COR-L47 (cell line): ENCODE results near the gene SLC9B2.
"Not testable (repeated sequence)": the region's sequence is repeated elsewhere in the genome, so short reads cannot be mapped to it uniquely, and the experiment has no call there.

Experiments
- DNase-seq: peaks from one replicate; lab custom pipeline; 2025; lab: John Stamatoyannopoulos, UW

SLC9B2 gene

DNA sequence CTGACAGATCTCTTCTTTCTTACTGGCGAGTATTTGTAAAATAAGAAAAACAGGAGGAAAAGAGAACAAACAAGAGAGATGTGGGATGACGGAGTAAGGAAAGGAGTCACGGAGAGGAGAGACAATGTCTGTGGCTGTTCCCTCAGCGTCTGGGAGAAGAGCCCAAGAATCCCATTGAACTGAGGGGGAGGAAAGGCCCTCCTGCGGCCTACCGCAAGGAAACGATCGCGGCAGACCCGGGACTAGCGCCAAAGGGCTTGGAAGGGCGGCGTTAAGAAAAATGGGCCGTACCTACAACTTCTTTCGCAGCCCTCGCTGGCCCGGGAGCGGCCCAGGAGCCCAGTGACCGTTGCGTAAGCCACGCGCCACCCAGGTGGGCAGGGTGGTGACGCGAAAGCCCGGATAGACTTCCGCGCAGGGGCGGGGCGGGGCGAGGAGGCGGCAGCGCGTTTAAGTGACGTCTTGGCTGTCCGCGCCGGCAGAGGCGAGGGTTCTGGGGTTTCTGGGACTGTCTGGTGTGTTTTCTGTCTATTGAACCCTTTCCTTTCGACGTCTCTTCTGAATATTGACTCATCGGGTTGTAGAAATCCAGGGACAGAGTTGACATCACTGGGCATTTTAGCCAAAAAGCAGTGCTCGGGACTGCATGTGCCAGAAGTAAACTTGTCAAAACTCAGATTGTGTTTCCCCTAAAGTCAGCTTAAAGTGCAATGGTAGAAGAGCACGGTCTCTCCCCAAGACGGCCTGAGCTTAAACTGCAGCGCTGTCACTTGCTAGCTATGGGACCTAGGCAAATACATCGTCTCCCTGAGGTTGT is 57.0 kb downstream of the SLC9B2 start, which contains the start of gene SLC9B1:
TSS of gene SLC9B1 (minus strand) at position 398 of the 817 bp plus-strand sequence. CDS start 27,994 bp downstream, outside the sequence.
- DNase-seq: peak; percentile 91

DNA sequence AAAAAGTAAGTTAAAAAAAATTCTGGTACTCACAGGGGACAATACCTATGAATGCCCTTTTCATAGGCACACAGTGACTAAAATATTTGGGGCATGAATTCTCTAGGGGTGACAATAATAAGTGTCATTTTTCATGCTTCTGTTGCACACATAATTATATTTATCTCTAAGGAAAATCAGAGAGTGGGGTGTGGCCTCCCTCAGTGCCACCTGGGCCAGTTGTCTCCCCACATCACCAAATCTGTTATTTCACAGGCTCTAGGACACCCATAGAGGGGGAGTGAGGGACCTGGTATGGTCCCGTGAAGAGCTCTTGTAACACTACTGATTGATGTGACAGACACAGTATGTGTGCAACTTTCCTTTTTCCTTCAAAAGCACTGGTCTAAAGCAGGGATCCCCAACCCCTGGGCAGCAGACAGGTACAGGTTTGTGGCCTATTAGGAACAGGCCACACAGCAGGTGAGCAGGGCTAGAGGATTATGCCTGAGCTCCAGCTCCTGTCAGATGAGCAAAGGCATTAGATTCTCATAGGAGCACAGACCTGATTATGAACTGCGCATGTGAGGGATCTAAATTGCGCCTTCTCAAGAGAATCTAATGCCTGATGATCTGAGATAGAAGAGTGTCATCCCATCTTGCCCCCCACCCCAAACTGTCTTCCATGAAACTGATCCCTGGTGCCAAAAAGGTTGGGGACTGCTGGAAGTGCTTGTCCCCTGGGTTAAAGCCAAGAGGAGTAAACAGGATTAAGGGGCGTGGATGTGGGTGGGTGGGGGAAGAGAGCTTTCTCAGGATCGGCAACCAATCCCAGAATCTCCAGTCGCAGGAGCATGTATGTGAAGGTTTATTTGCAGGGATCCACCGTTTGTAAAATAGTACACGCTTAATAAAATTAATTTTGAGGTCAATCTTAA is 57.9 kb downstream of the SLC9B2 start:
- DNase-seq: no peak

DNA sequence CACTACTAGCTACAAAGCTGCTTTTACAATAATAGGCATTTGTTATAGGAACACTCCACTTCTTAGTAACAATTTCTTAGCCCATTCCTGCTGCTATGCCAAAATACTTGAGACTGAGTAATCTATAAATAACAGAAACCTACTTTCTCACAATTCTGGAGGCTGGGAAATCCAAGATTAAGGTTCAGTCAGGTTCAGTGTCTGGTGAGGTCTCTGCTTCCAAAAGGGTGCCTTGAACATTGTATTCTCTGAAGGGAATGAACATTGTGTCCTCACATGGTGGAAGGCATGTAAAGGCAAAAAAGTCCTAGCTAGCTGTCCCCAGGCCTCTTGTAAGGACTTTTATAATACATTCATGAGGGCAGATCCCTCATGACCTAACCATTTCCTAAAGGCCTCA is 64.0 kb downstream of the SLC9B2 start:
- DNase-seq: no peak

DNA sequence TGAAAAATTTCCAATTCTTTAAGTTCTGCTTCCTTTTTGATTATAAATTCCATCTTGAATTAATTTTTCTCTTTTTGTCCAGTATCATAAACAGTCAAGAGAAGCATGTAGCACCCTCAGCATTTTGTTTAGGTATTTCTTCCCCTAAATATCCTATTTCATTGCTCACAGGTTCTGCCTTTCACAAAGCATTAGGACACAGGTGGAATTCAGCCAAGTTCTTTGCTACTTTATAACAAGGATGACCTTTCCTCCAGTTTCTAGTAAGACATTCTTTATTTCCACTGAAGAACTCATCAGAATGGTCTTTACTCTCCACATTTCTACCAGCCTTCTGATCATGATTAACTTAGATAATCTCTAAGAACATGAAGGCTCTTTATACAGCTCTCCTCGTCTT is 64.5 kb downstream of the SLC9B2 start:
- no peak for DNase-seq

DNA sequence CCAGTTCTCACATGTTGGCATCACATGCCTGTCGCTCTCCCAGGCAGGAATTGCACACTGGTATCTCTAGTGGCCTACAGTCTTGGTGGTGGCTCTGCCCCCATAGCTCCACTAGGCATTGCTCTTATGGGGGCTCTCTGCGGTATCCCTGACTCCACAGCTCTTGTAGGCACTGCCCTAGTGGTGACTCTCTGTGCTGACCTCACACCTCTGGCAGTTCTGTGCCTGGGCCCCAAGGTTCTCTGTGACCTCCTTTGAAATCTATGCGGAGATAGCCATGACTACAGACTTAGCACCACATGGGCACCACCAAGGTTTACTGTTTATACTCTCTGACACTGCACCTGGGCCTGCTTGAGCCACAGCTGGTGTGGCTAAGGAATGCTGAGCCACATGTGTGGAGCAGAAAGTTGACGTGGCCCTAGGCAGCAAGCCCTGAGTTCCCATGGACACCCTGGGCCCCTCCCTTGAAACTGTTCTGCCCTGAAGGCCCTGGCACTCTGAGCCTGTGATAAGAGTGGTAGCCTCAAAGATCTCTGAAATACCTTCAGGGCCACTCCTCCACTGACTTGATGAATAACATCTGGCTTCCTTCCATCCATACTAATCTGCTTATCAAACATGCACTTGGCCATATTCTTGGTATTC is 65.1 kb downstream of the SLC9B2 start:
- DNase-seq: no peak

DNA sequence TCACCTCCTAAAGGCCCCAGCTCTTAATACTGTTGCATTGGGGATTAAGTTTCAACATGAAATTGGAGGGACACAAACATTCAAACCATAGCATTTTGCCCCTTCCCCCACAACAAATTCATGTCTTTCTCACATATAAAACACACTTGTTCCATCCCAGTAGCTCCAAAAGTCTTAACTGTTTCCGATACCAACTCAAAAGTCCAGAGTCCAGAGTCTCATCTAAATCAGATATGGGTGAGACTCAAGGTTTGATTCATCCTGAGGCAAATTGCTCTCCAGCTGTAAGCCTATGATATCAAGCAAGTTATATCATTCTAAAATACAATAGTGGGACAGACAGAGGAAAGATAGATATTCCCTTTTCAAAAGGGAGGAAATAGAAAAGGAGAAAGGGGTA is 65.8 kb downstream of the SLC9B2 start:
- no peak for DNase-seq

DNA sequence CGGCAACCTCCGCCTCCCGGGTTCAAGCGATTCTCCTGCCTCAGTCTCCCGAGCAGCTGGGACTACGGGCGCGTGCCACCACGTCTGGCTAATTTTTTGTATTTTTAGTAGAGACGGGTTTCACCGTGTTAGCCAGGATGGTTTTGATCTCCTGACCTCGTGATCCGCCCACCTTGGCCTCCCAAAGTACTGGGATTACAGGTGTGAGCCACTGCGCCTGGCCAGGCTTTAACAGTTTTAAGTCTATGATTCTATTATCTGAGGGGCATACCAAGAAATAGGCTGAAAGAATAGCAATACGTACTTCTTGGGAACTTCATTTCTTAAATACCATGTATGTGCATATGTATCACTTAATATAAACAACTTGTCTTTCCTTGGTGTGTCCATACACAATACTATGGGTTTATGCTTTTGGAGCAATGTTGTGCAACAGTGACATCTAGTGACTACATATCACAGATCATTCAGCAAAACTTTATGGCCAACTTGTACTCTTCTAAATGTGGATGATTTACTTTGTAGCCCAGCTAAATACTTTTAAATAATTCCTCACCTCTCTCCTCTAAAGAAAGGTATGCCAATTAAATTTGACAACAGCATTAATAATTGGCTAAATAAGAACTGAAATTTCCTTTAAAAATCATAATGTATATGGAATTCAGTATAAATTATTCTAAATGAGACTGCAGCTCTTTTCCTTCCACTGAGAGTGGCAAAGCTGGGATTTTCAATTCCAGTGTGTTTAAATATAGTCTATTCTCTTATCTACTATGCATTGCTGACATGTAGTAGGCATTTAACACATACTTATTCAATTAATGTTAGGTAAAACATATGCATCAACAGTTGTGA is 67.5 kb downstream of the SLC9B2 start:
- peak; percentile 57 for DNase-seq

DNA sequence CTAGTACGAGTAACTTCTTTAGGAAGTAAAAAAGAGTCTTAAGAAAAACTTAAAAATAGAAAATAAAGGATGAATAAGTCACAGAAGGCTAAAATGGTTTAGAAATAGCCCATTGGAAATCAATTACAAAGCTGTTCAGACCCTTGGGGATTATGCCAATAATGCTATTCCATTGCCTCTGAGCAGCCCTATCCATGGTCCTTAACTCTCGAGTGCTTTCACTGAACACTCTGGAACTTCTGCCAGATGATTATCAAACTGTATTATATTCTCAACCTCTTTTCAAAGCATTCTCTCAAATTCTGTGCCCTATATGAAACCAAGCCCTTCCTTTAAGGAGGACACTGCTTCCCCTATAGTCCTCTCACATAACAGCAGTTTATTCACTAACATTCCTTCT is 74.0 kb downstream of the SLC9B2 start:
- no peak for DNase-seq

DNA sequence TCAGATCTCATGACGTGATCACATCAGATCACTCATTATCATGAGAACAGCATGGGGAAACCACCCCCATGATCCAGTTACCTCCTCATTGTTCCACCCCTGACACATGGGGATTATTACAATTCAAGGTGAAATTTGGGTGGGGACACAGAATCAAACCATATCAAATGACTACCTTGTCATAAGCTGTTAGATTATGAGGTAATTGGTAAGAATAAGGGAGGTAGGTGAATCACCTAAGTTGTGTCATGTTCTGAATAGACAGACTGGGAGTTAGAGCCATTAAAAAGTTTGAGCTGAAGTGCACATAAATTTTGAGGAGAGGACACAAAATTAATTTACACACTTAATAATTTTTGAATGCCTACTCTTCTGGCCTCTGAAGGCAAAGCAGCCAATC is 81.8 kb downstream of the SLC9B2 start:
- no peak for DNase-seq

DNA sequence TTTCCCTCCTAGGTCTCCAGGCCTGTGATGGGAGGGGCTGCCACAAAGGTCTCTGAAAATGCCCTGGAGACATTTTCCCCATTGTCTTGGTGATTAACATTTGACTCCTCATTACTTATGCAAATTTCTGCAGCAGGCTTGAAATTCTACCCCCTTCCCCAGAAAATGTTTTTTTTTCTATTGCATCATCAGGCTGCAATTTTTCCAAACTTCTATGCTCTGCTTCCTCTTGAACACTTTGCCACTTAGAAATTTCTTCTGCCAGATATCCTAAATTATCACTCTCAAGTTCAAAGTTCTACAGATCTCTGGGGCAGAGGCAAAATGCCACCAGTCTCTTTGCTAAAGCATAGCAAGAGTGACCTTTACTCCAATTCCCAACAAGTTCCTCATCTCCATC is 82.6 kb downstream of the SLC9B2 start:
- DNase-seq: not testable (repeated sequence)

DNA sequence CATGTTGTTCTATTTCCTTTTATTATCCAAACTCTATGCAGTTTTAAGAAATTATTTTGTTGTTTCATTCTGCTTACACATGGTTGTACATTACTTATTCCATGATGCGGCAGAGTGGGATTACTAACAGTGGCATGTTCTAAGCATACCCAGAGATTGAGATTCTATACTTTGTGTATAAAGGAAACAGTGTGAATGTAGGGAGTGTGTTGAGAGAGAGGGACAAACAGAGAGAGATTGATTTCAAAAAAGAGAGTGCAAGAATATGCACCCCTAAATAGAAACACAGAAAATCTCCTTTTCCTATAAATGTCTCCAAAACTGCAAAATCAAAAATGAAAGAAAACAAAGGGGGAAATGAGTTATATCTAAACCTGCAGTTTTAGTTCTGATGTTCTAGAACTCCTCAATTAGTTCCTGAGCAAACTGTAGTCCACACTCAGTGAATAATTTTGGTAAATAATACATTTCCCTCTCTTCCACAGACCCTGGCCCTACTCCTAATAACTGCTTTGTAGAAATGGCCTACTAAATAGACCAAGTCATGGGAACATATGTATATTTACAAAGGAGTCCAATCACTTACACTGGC is 88.0 kb downstream of the SLC9B2 start:
- DNase-seq: no peak

DNA sequence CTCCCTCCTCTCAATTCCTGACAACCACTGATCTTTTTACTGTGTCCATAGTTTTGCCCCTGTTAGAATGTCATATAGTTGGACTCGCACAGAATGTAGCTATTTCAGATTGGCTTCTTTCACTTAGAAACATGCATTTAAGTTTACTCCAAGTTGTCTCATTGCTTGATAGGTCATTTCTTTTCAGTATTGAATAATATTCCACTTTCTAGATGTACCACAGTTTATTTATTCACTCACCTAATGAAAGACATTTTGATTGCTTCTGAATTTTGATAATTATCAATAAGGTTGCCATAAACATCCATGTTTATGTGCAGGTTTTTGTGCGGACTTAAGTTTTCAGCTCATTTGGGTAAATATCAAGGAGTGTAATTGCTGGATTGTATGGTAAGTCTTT is 95.6 kb downstream of the SLC9B2 start:
- no peak for DNase-seq
